WERI-Rb-1 (cell line): ENCODE results near the gene MRPL55.

ENCODE experiments used
- DNase-seq: peaks from one replicate; pipeline ENCODE4 v3.0.0-alpha.2; 2020
- H3K27ac ChIP-seq: fragments of 250-450 bp; sonication (Bioruptor Pico); 2 replicates; pipeline ENCODE4 v1.5.1; 2020; ENCODE audit warnings: mild to moderate bottlenecking, moderate library complexity
- H3K27me3 ChIP-seq: fragments of 250-450 bp; sonication (Bioruptor Pico); 2 replicates; pipeline ENCODE4 v1.5.1; 2021; ENCODE audit warnings: mild to moderate bottlenecking, low read depth, moderate library complexity; ENCODE audit not compliant: insufficient read depth, severe bottlenecking
- H3K36me3 ChIP-seq: fragments of 250-450 bp; sonication (Bioruptor Pico); 2 replicates; pipeline ENCODE4 v1.5.1; 2020; ENCODE audit warnings: mild to moderate bottlenecking, moderate library complexity
- H3K4me3 ChIP-seq: 2 replicates; pipeline ENCODE4 v1.5.1; 2011; ENCODE audit warnings: low read depth, mild to moderate bottlenecking, control low read depth, low read length
- H3K9me3 ChIP-seq: fragments of 250-450 bp; sonication (Bioruptor Pico); 2 replicates; pipeline ENCODE4 v1.5.1; 2021; ENCODE audit warnings: mild to moderate bottlenecking, moderate library complexity; ENCODE audit not compliant: severe bottlenecking
- CTCF ChIP-seq: IDR thresholded peaks from 2 replicates; pipeline ENCODE4 v1.5.1; 2011; ENCODE audit warnings: low read depth, mild to moderate bottlenecking, control low read depth, inconsistent platforms, low read length

MRPL55 gene

GRCh38 chr1:228083871-228084278 lies 25.2 kb downstream of the MRPL55 start:
- Histone ChIP-seq H3K27me3 (no peaks in the 10 kb centered on the region), H3K4me3 (peak overlapping the region; percentile 85), H3K27ac (no peak overlapping the region; the same call in 1 of the 2 replicates), H3K9me3 (no peaks in the 10 kb centered on the region), H3K36me3 (peaks cover 3% of the 10 kb centered on the region)
- DNase-seq: no peak
- no peak for TF ChIP-seq CTCF

GRCh38 chr1:228082918-228083870 lies 25.9 kb downstream of the MRPL55 start:
- Histone ChIP-seq H3K4me3 (peak overlapping the region; percentile 85), H3K27ac (peak overlapping the region; percentile 83), H3K9me3 (no peaks in the 10 kb centered on the region), H3K27me3 (no peaks in the 10 kb centered on the region), H3K36me3 (peaks cover 3% of the 10 kb centered on the region)
- TF ChIP-seq CTCF: no peak
- no peak for DNase-seq

DNA sequence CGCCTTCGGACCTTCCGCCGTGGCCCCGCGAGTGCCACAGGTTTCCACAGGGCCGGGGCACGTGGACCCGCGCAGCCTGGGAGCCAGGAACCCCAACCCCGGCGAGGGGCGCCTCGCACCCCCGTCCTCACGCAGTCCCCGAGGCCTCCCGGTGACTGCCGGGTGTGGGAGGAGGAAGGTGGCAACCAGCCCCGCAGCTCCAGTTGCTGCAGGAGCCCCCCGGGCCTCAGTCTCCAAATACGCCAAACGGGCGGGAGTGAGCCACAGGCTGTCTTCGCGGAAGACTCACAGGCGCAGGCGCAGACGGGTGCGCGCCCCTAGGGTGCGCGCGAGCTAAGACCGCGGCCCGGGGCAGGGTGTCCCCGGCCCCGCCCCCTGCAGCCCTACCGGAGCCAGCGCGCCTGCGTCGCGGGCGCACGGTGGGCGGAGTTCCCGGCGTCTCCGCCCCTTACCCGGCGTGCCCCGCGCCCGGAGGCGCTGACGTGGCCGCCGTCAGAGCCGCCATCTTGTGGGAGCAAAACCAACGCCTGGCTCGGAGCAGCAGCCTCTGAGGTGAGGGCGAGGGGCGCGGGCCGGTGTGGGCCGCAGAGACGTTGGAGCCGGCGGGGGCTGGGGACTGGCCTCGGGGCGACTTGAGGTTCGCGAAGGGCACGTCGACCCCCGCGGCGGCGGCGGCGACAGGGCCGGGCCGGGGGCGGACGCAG lies 26.7 kb downstream of the MRPL55 start, which contains the start of gene ARF1:
TSS of gene ARF1 (plus strand) at position 495 of the 704 bp plus-strand sequence. CDS start 14,407 bp downstream, outside the sequence.
- Histone ChIP-seq H3K27me3 (no peaks in the 10 kb centered on the region), H3K27ac (peak within 1 kb of the TSS; percentile 83), H3K9me3 (no peaks in the 10 kb centered on the region), H3K36me3 (peaks cover 3% of the 10 kb centered on the region), H3K4me3 (peak within 1 kb of the TSS; percentile 85)
- no peak for TF ChIP-seq CTCF
- DNase-seq: peak; percentile 72

- Histone ChIP-seq H3K4me3 (peak overlapping the region; percentile 69), H3K27me3 (no peaks in the 10 kb centered on the region), H3K9me3 (no peaks in the 10 kb centered on the region), H3K27ac (peak overlapping the region; percentile 76), H3K36me3 (peaks cover 3% of the 10 kb centered on the region)
- no peak for TF ChIP-seq CTCF
- no peak for DNase-seq
Observed at GRCh38 chr1:228081578-228082213, 27.4 kb downstream of the MRPL55 start.

DNA sequence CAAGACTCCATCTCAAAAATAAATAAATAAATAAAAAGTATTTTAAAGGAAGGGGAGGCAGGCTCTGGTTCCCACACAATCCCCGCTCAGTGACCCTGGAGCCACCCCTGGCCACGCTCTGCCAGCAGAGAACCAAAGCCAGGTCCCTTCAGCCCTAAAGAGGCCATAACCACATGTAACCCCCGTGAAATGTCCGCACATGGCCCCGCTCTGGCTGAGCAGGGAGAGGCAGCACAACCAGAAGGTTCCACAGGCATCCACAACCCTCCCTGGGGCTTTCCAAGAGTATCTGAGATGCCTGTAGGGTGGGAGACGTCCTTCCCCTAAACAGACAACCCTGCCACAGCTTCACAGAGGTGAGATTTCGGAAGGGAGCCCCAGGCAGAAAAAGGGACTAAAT lies 28.0 kb downstream of the MRPL55 start:
- Histone ChIP-seq H3K9me3 (no peaks in the 10 kb centered on the region), H3K27me3 (no peaks in the 10 kb centered on the region), H3K27ac (no peak overlapping the region), H3K4me3 (no peak overlapping the region), H3K36me3 (peaks cover 3% of the 10 kb centered on the region)
- DNase-seq: no peak
- no peak for TF ChIP-seq CTCF
